Measurements from ENCODE around the gene COA8.

COA8 gene

GRCh38 chr14:103549361-103550311 lies 13.1 kb upstream of the COA8 start:
- DNase-seq: no peak

GRCh38 chr14:103550451-103551337 lies 12.1 kb upstream of the COA8 start:
- DNase-seq: no peak

GRCh38 chr14:103551338-103551762 lies 11.4 kb upstream of the COA8 start:
- no peak for DNase-seq

GRCh38 chr14:103552011-103552845 lies 10.5 kb upstream of the COA8 start:
- DNase-seq: no peak

- no peak for DNase-seq
These were observed 9.9 kb upstream of the COA8 start for GRCh38 chr14:103552846-103553210.

- no peak for DNase-seq
These were observed 7.0 kb upstream of the COA8 start for GRCh38 chr14:103555559-103556337.

- DNase-seq: no peak
These were observed 5.6 kb upstream of the COA8 start for GRCh38 chr14:103556946-103557758.

GRCh38 chr14:103558071-103558882 lies 4.5 kb upstream of the COA8 start:
- DNase-seq: no peak

GRCh38 chr14:103559766-103560165 lies 3.0 kb upstream of the COA8 start:
- DNase-seq: no peak

- DNase-seq: no peak
These were observed 2.1 kb upstream of the COA8 start for GRCh38 chr14:103560691-103561090.

GRCh38 chr14:103561381-103562178 lies 1.2 kb upstream of the COA8 start:
- DNase-seq: peak in 1 of 4 experiments; percentile 26

- no peak for DNase-seq
These were observed 656 bp upstream of the COA8 start for GRCh38 chr14:103562179-103562428.

GRCh38 chr14:103563226-103563620 lies 463 bp downstream of the COA8 start:
- DNase-seq: peak in 1 of 4 experiments; percentile 43

GRCh38 chr14:103563844-103564505 lies 1.2 kb downstream of the COA8 start:
- DNase-seq: no peak

GRCh38 chr14:103568952-103569351 lies 6.2 kb downstream of the COA8 start:
- DNase-seq: no peak

GRCh38 chr14:103569408-103569807 lies 6.6 kb downstream of the COA8 start:
- no peak for DNase-seq

- no peak for DNase-seq
These were observed 11.3 kb downstream of the COA8 start for GRCh38 chr14:103574104-103574503.

GRCh38 chr14:103574707-103575285 lies 12.0 kb downstream of the COA8 start:
- DNase-seq: no peak
